HL-60/S4 (cell line): Measurements from ENCODE around the gene FOXS1.

ENCODE experiments used
- in situ Hi-C: fragments of 300-500 bp; cut with MboI; formaldehyde crosslinking; loops from 2 replicates; pipeline ENCODE4 v1.14.3; 2022; ENCODE audit warnings: low sequenced_read_pairs

FOXS1 gene

GRCh38 chr20:31845300-31845863 is at the start of gene FOXS1:
FOXS1 (minus strand) TSS chr20:31845604; CDS start chr20:31845542, 62 bp downstream.
- in situ Hi-C loops, result loop anchor here (25.0 kb wide), 1 partner anchor 817 kb away; the partner anchor contains the start of gene C20orf203

GRCh38 chr20:31890646-31891045 is 45.2 kb upstream of the FOXS1 start:
- in situ Hi-C loops, result no loop called here

GRCh38 chr20:31883829-31884228 is 38.4 kb upstream of the FOXS1 start:
- in situ Hi-C loops, result no loop called here

- in situ Hi-C loops, result no loop called here
Observed at GRCh38 chr20:31881945-31882344, 36.5 kb upstream of the FOXS1 start.

- in situ Hi-C loops, result no loop called here
Observed at GRCh38 chr20:31879143-31879987, 34.0 kb upstream of the FOXS1 start.

- in situ Hi-C loops, result no loop called here
Observed at GRCh38 chr20:31877684-31878083, 32.3 kb upstream of the FOXS1 start.

- in situ Hi-C loops, result no loop called here
Observed at GRCh38 chr20:31875671-31876070, 30.3 kb upstream of the FOXS1 start.

- in situ Hi-C loops, result no loop called here
Observed at GRCh38 chr20:31872406-31872805, 27.0 kb upstream of the FOXS1 start.

GRCh38 chr20:31871618-31871954 is 26.2 kb upstream of the FOXS1 start:
- in situ Hi-C loops, result no loop called here

GRCh38 chr20:31870726-31871617 is 25.6 kb upstream of the FOXS1 start:
- in situ Hi-C loops, result no loop called here

GRCh38 chr20:31869942-31870725 is 24.7 kb upstream of the FOXS1 start, which contains the start of the genes DUSP15 and TTLL9:
DUSP15 (minus strand) TSS chr20:31870527; CDS start chr20:31870337, 190 bp downstream.
TTLL9 (plus strand) TSS chr20:31870634; CDS start chr20:31871127, 493 bp downstream.
- in situ Hi-C loops, result no loop called here

GRCh38 chr20:31869673-31869941 is 24.2 kb upstream of the FOXS1 start:
- in situ Hi-C loops, result no loop called here

GRCh38 chr20:31868853-31869672 is 23.7 kb upstream of the FOXS1 start:
- in situ Hi-C loops, result no loop called here

- in situ Hi-C loops, result no loop called here
Observed at GRCh38 chr20:31866221-31866620, 20.8 kb upstream of the FOXS1 start.

- in situ Hi-C loops, result no loop called here
Observed at GRCh38 chr20:31864521-31865400, 19.4 kb upstream of the FOXS1 start.

- in situ Hi-C loops, result no loop called here
Observed at GRCh38 chr20:31863296-31864085, 18.1 kb upstream of the FOXS1 start.

GRCh38 chr20:31862506-31862905 is 17.1 kb upstream of the FOXS1 start:
- in situ Hi-C loops, result no loop called here

GRCh38 chr20:31862157-31862470 is 16.7 kb upstream of the FOXS1 start:
- in situ Hi-C loops, result no loop called here
